Testis (tissue), 3 donors: ENCODE measurements around the gene SNX20. TPM values are rescaled to one million over a fixed set of nuclear protein-coding genes. Genes with fewer than 3 reads are reported as not detected.

Experiments used
- DNase-seq: peaks from one replicate; pipeline ENCODE4 v3.0.0-alpha.2; 2019
- H3K27ac ChIP-seq, 2 donors: fragments of 200-600 bp; sonication (generic); one replicate each; pipeline ENCODE4 v1.5.1; 2019
- H3K27me3 ChIP-seq: fragments of 200-600 bp; sonication (generic); one replicate; pipeline ENCODE4 v1.5.1; 2019
- H3K36me3 ChIP-seq: fragments of 200-600 bp; sonication (generic); one replicate; pipeline ENCODE4 v1.5.1; 2017; ENCODE audit warnings: low read depth; ENCODE audit errors: missing control alignments
- H3K4me1 ChIP-seq: fragments of 200-600 bp; sonication (generic); one replicate; pipeline ENCODE4 v1.5.1; 2019
- H3K4me3 ChIP-seq, 2 donors: fragments of 200-600 bp; sonication (generic); one replicate each; pipeline ENCODE4 v1.5.1; 2017 to 2019
- H3K9me3 ChIP-seq: fragments of 200-600 bp; sonication (generic); one replicate; pipeline ENCODE4 v1.5.1; 2017
- POLR2A ChIP-seq: fragments of 450-650 bp; IDR thresholded peaks from one replicate; pipeline ENCODE4 v1.6.1; 2017; ENCODE audit warnings: antibody characterized with exemption, mild to moderate bottlenecking, moderate library complexity
- WGBS, 2 donors: methylation state at CpG; one replicate each; pipeline ENCODE4 v1.1.5; 2018; 5-methylcytosine and 5-hydroxymethylcytosine counted together
- intact Hi-C: fragments of 100-400 bp; cut with DNase I; formaldehyde crosslinking; loops from one replicate; pipeline ENCODE4 v1.15.1; 2023; ENCODE audit warnings: low total_unique reads
- polyA plus RNA-seq: library from polyadenylated mRNA; stranded (reverse); fragments of 350-450 nt; fragmentation: Illumina TruSeq; extraction: RNeasy Lipid Tissue Mini Kit (QIAGEN cat#74804); gene quantifications from one replicate; pipeline ENCODE4 v1.2.3, GENCODE V29; 2014; ENCODE audit warnings: low read depth, low replicate concordance; ENCODE audit not compliant: insufficient read depth
- total RNA-seq, 2 donors: library from RNA; depleted of rRNA; stranded (reverse); fragments of >200 nt; gene quantifications; one replicate each; pipeline ENCODE4 v1.2.3, GENCODE V29; 2016
- TF ChIP-seq, protein P1 (sequence below), 3 experiments: fragments of 450-650 bp in 2 of 3; fragments of 200-600 bp in 1 of 3; sonication (generic) in 1 of 3; IDR thresholded peaks; one replicate each; pipeline ENCODE4 v1.5.1; 2016 to 2019; ENCODE audit warnings: antibody characterized with exemption in 3 of 3, mild to moderate bottlenecking in 2 of 3, moderate library complexity in 1 of 3

SNX20 gene
- total and polyA plus RNA-seq, 3 donors from 2014 or later = 0.63 to 2.1 (median 1.8) TPM

DNA sequence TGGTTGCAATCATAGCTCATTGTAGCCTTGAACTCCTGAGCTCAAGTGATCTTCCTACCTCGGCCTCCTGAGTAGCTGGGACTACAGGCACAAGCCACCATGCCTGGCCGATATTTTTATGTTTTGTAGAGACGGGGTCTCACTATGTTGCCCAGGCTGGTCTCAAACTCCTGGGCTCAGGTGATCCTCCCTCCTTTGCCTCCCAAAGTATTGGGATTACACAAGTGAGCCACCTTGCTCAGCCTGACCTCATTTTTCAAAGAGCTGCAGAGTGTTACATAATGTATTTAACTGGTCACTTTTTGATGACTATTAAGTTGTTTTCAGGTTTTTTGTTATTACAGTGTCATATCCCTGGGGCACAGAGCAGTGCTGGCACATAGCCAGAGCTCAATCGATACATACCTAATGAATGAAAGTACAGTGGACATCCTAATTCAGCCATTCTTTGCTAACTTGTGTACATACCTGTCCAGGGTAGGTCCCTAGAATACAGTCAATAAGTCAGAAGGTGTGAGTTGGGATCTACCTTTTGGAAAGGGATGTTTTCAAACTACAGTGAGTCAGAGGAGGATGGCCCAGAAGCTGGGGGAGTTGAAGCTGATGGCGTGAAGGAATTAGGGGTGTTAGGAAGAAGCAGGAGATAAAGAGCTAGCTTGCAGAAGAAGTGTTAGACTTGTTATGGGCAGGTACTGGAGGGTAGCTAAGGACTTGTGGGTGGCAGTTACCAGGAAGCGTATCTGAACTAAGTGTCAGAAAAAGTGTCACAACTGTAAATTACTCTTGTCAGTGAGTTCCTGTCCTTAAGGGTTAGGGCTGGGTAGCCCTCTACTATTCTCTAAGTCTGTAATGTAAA is 40.7 kb upstream of the SNX20 start:
- WGBS, 2 donors = 83 to 92% methylated on average over 6 of the region's 6 CpGs
- H3K27ac ChIP-seq = no peak overlapping the region
- H3K27me3 ChIP-seq = no peaks in the 10 kb centered on the region
- no peak for TF ChIP-seq POLR2A
- TF ChIP-seq, protein P1, sequence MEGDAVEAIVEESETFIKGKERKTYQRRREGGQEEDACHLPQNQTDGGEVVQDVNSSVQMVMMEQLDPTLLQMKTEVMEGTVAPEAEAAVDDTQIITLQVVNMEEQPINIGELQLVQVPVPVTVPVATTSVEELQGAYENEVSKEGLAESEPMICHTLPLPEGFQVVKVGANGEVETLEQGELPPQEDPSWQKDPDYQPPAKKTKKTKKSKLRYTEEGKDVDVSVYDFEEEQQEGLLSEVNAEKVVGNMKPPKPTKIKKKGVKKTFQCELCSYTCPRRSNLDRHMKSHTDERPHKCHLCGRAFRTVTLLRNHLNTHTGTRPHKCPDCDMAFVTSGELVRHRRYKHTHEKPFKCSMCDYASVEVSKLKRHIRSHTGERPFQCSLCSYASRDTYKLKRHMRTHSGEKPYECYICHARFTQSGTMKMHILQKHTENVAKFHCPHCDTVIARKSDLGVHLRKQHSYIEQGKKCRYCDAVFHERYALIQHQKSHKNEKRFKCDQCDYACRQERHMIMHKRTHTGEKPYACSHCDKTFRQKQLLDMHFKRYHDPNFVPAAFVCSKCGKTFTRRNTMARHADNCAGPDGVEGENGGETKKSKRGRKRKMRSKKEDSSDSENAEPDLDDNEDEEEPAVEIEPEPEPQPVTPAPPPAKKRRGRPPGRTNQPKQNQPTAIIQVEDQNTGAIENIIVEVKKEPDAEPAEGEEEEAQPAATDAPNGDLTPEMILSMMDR (IDR thresholded peaks at IDR 0.05) = no peak
- H3K4me1 ChIP-seq = no peaks in the 10 kb centered on the region
- H3K36me3 ChIP-seq = no peaks in the 10 kb centered on the region
- H3K9me3 ChIP-seq = no peaks in the 10 kb centered on the region
- DNase-seq = no peak
- H3K4me3 ChIP-seq = no peak overlapping the region
- intact Hi-C loops = no loop called here

DNA sequence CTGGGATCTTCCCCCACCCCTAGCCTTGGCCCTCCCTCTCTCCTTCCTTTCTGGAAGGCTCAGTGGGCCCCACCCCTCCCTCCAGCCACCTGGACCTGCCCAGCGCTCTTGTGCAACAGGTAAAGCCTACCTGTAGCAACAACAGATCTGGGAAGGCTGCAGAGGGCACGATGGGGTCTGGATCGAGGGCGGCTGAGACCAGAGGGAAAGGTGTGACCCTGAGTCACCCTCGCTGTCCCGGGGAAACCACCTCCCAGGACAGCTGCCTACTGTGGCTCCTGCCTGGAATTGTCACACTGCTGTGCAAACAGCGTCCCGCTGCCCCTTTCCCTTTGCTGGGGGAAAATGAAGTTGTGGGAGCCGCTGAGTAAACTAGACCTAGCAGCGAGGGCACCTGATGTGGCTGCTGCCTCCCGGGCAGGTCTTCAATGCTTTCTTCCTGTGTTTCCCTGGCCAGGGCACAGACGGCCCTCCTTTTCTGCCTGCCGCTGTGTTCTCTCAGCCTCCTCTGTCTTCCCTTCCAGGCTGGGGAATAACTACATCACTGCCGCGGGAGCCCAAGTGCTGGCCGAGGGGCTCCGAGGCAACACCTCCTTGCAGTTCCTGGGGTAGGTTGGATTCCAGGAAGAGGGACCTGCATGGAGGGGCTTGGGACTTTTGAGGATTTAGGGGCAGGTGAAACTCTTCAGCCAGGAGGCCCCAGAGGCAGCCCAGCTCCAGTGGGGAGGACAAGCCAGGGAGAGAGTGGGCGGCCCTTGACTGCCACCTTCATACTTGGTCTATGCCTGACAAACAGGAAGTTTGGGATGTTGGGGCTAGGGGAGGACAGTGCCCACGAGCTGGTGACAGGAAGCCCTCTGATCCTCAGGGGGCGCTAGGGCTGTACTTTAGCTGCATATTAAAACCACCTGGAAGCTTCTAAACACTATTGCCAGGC is 38.6 kb upstream of the SNX20 start:
- DNase-seq = no peak
- 74 to 82% methylated on average over 17 to 20 of the region's 20 CpGs for WGBS, 2 donors
- Histone ChIP-seq H3K27ac (no peak overlapping the region), H3K4me3 (no peak overlapping the region), H3K9me3 (no peaks in the 10 kb centered on the region), H3K36me3 (no peaks in the 10 kb centered on the region), H3K27me3 (no peaks in the 10 kb centered on the region), H3K4me1 (no peaks in the 10 kb centered on the region)
- intact Hi-C loops = no loop called here
- TF ChIP-seq POLR2A = no peak
- TF ChIP-seq, protein P1 (IDR thresholded peaks at IDR 0.05) = no peak

DNA sequence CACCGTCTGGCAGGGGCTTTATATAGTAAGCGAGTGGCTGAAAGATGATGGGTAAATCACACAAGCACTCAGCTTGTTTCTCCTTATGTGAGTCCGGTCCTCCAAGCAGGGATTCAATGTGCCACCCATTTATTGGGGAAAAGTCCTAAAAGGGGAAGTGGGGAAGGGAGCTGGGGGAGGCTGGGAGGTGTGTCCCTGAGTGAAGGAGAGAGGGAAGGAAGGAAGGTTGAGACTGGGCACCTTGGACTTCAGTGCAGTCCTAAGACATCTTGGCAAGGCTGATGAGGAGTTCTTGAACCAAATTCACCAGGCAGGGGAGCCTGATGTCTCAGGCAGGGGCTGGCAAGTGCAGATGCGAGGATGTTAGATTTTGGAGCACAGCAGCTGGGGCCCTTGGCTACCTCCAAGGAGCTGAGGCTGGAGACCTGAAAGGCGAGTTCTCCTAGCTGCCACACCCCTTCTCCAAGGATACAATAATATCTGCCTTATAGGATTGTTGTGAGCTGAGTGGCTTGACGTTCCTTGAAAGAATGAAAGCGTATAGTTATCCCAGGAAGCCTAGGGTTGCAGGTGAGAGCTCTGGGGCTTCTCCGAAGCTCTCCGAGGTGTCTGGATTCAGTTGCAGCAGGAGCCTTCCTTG is 37.8 kb upstream of the SNX20 start:
- Histone ChIP-seq H3K4me1 (no peaks in the 10 kb centered on the region), H3K4me3 (no peak overlapping the region), H3K27me3 (no peaks in the 10 kb centered on the region), H3K27ac (no peak overlapping the region), H3K36me3 (no peaks in the 10 kb centered on the region), H3K9me3 (no peaks in the 10 kb centered on the region)
- intact Hi-C loops = no loop called here
- no peak for DNase-seq
- WGBS, 2 donors = 79 to 86% methylated on average over 9 of the region's 9 CpGs
- TF ChIP-seq, protein P1 (IDR thresholded peaks at IDR 0.05) = no peak
- no peak for TF ChIP-seq POLR2A

DNA sequence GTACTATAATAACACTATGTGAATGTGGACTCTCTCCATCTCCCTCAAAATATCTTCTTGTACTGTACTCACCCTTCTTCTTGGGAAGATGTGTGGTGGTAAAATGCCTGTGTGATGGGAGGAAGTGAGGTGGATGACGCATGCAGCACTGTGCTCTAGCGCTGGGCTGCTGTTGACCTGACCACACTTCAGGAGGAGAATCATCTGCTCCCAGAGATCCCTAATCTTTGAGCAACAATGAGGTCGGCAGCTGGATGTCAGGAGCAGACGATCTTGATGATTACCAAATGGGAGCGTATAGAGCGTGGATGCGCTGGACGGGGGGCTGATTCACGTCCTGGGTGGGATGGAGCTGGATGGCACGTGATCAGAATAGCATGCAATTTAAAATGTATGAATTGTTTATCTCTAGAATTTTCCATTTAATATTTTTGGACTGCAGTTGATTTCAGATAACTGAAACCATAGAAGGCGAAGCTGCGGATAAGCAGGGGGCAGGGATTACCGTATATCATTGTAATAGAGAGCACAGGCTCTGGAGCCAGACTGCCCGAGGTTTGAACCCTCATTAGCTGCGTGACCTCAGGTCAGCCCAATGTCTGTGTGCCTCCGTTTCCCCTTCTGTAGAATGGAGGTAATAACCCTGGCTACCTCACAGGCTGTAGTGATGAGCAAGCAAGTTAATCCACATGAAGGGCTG is 37.1 kb upstream of the SNX20 start:
- no peaks in the 10 kb centered on the region for H3K36me3 ChIP-seq
- TF ChIP-seq POLR2A = no peak
- no peaks in the 10 kb centered on the region for H3K27me3 ChIP-seq
- no peaks in the 10 kb centered on the region for H3K9me3 ChIP-seq
- WGBS, 2 donors = 62 to 65% methylated on average over 16 of the region's 16 CpGs
- no peak overlapping the region for H3K4me3 ChIP-seq
- H3K27ac ChIP-seq = no peak overlapping the region
- intact Hi-C loops = no loop called here
- no peak for DNase-seq
- no peaks in the 10 kb centered on the region for H3K4me1 ChIP-seq
